GDM1 (cell line): ENCODE measurements around the gene RAB3D.

Source experiments
- DNase-seq: peaks from one replicate; lab custom pipeline; 2025; lab: John Stamatoyannopoulos, UW

The RAB3D gene

GRCh38 chr19:11295180-11295579, 44.3 kb downstream of the RAB3D start:
- no peak for DNase-seq

GRCh38 chr19:11293433-11294389, 45.7 kb downstream of the RAB3D start:
- peak; percentile 70 for DNase-seq

DNA sequence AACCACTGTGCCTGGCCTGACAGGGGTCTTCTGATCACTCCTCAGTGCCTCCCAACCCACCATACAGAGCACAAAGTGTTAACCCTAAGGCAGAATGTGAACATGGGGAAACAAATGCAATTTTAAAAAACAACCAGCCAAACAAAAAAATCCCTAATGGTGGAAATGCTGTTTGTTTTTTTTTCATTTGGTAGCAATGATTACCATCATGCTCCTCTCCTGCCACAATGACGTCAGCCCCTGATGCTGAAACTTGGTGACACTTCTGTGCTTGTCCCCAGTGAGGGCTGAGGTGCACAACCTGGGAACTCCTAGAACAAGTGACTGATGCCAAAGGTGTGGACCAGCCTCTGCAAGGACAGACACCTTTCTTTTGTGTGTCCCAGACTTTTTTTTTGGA, 47.5 kb downstream of the RAB3D start:
- DNase-seq: no peak

GRCh38 chr19:11291415-11291814, 48.0 kb downstream of the RAB3D start:
- DNase-seq: no peak

DNA sequence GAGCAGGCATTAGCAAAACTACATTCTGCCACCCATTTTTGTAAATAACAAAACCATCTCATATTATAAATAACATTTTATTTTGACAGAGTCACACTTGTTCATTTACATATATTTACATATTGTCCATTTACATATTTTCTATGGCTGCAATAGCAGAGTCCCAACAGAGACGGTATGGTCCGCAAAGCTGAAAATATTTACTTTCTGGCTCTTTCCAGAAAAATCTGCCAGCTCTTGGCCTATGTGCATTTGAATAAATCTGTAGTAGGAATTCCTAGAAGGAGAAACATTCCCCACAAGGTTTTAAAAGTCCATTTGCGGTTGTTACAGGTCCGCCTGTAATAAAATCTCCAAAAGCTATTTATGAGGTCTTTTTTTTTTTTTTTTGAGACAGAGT, 49.2 kb downstream of the RAB3D start:
- DNase-seq: no peak

DNA sequence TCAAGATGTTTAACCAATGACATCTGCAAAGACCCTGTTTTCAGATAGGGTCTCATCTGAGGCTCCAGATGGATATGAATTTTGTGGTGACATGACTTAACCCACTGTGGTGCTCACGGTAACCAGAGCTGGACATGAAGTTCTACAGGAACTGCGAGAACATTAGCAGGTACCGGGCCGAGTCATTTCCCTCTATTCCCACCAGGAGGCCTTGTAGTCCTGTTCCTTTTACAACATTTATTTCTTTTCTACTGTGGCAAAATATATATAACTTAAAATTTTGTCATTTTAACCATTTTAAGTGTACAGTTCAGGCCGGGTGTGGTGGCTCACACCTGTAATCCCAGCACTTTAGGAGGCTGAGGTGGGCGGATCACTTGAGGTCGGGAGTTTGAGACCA, 51.1 kb downstream of the RAB3D start:
- no peak for DNase-seq

DNA sequence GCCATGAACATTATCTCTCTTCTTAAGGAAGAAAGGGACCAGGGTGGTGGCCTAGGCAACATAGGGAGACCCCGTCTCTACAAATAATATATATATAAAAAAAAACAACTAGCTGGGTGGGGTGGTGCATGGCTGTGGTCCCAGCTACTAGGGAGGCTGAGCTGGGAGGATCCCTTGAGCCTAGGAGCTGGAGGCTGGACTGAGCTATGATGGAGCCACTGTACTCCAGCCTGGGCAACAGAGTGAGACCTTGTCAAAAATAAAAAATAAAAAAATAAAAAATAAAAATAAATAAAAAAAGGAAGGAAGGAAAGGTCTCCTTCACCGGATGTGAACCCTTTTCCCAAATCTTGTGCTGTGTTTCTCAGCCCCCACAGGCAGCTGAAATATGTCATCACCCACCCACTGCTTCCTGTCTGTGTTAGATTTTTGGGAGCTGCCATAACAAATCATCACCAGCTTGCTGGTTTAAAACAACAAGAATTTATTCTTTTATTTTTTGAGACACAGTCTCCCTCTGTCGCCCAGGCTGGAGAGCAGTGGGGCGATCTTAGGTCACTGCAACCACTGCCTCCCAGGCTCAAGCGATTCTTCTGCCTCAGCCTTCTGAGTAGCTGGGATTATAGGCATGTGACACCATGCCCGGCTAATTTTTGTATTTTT, 53.0 kb downstream of the RAB3D start:
- no peak for DNase-seq

DNA sequence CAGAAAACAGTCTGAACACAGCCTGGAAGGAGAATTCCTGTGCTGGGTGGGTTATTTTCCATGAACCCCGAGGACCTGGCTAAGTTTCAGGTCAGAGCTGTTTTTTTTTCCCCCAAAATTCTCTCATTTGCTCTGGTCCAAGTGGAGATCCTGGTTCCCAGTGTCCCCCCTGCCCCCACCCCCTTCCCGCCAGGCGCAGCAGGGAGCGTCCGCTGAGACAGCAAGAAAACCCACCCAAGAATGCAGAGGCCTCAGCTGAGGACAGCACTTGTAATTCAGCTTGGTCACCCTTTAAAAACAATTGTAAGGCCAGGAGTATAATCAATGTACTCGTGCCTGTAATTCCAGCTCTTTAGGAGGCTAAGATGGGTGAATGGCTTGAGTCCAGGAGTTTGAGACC, 54.9 kb downstream of the RAB3D start:
- DNase-seq: no peak

DNA sequence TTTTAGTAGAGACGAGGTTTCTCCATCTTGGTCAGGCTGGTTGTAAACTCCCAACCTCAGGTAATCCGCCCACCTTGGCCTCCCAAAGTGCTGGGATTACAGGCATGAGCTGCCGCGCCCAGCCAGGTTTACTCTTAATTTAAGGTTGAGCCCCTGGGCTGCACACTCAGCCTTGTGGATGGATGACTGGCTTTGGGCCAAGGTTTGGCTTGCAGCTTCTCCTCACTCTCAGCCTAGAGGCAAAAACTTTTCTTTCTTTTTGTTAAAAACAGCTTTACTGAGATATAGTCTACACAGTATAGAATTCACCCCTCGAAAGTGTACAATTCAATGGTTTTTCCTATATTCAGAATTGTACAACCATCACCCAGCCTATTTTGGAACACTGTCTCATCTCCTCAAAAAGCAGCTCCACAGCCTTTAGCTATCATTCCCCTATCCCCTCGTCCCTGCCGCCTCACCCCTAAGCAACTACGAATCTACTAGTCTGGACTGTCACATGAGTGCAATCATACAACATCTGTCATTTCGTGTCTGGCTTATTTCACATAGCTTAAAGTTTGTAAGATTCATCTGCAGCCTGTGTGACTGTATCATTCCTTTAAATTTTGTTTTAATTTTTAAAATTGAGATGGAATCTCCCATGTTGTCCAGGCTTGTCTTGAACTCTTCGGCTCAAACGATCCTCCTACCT, 58.0 kb downstream of the RAB3D start:
- no peak for DNase-seq

GRCh38 chr19:11279505-11280236, 59.8 kb downstream of the RAB3D start:
- peak; percentile 88 for DNase-seq

DNA sequence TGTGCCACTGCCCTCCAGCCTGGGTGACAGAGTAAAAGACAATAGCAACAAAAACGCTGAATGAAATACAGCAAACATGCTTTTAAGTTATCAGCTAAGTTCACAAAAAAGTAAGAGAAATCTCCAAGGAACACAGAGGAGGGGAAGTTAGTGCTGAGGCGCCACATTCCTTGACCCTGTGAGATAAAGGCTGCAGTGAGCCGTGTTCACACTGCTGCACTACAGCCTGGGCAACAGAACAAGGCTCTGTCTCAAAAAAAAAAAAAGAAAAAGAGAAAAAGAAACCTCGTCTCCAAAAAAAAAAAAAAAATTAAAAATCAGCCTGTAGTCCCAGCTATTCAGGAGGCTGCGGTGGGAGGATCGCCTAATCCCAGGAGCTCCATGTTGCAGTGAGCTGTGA, 60.8 kb downstream of the RAB3D start:
- no peak for DNase-seq

GRCh38 chr19:11274533-11275086, 64.8 kb downstream of the RAB3D start:
- DNase-seq: no peak

GRCh38 chr19:11273989-11274388, 65.5 kb downstream of the RAB3D start:
- DNase-seq: no peak

DNA sequence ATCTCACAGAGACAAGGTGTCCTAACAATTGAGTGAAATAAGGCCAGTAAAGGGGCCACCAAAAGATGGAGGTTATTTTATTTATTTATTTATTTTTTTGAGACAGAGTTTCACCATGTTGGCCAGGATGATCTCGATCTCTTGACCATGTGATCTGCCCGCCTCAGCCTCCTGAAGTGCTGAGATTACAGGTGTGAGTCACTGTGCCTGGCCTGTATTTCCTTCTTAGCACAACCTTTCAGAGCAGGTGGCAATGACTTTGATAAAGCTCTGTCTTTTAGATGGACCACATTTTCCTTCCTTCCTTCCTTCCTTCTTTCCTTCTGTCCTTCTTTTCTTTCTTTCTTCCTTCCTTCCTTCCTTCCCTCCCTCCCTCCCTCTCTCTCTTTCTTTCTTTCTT, 66.2 kb downstream of the RAB3D start:
- DNase-seq: no peak
